ENCODE measurements around the gene ELF3. TPM values are rescaled to one million over a fixed set of nuclear protein-coding genes. Genes with fewer than 3 reads are reported as not detected.

The ELF3 gene
- total and polyA plus RNA-seq, 2 of the 13 experiments (the other 11 are each of a cell fraction or from before 2014, with no cell fraction given), result 11.5 to 55.1 TPM

DNA sequence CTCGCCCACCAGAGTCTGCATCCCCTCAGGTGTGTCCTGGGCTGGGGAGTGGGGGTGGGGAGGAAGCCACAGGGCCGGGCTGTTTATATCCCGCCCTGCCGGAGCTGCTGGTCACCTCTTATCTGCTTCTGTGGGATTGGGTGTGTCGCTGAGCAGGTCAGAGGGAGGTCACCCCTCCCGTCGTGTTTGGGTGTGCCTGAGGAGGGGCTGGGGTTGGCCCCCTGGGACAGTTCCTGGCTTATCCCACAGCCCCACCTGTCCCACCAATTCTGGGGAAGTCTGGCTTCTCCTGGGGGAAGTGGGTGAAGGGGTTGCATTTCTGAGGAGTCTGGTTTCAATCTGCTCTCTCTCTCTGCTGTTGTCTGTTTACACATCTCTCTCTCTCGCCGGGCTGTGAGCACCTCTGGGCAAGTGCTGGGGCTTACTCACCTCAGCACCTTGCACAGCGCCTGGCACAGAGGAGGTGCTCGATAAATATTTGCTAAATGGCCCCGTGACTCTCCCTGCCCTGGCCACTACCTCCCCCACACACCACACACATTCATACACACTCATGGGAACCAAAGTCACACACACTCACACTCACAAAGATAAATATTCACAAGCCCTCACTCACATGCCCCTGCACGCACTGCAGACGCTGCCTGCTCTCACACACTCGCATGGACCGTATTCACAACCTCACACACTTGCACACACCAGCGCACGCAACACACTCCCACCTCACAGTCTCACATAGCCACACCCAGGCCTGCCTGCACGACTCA lies 8.3 kb downstream of the ELF3 start:
- Histone ChIP-seq H3K4me2 (ENCODE audit: low read depth, low read length) (peak overlapping the region; percentile 94), H3K27ac (ENCODE audit: extremely low read length, insufficient read depth, low read length) (peak overlapping the region; percentile 42), H3K27me3 (ENCODE audit: control insufficient read depth in 1 of 2, insufficient read depth in 2 of 2, low read length in 2 of 2) (no peaks in the 10 kb centered on the region), H3K36me3 (replicated peaks in 1 of 2; ENCODE audit: control insufficient read depth in 1 of 2, insufficient read depth in 2 of 2, low read length in 2 of 2) (peaks cover 6 to 22% of the 10 kb centered on the region in 2 experiments), H3K9me3 (ENCODE audit: low read length) (no peaks in the 10 kb centered on the region), H3K79me2 (ENCODE audit: insufficient read depth, low read length) (no peaks in the 10 kb centered on the region), H3K4me3 (replicated peaks in 1 of 3; ENCODE audit: insufficient read depth in 1 of 3, low read depth in 2 of 3, low read length in 3 of 3) (peak overlapping the region; percentile 38 to 74 (median 51)), H3K4me1 (ENCODE audit: insufficient read depth, low read length) (peaks cover 69% of the 10 kb centered on the region), H3K9ac (ENCODE audit: insufficient read depth, low read depth, low read length) (peak overlapping the region; percentile 45), H2AFZ (ENCODE audit: low read length) (no peak overlapping the region), H4K20me1 (ENCODE audit: insufficient read depth, low read length) (peaks cover 25% of the 10 kb centered on the region; the same call in 1 of the 2 replicates)
- intact Hi-C loops (cut with micrococcal nuclease; ENCODE audit: unreplicated experiment) (no loop called here), in situ Hi-C loops (cut with HindIII; ENCODE audit: extremely low pct_ligation_motif_present, low pct_unique_long_range_greater_than_20kb) (no loop called here)
- peak; percentile 85 for DNase-seq (ENCODE audit: low spot score)
- under 1% methylated on average over 14 of the region's 19 CpGs for WGBS (ENCODE audit: low lambda C conversion rate)
- POLR2A ChIA-PET, result interaction anchor here (1.0 to 4.1 kb wide), 6 partner anchors 9 to 67 kb away, joined by 3 to 21 read pairs (median 10); partner anchors contain the start of gene ELF3
- CTCF ChIA-PET (ENCODE audit: low intra/inter-chr PET ratio, low total read pairs), result interaction anchor here (0.8 kb wide), 1 partner anchor 100 kb away, joined by 3 read pairs; no protein-coding TSS in a partner anchor
- BruUV-seq (replicated peaks), result no TSS peak
- FAIRE-seq, result peak; percentile 54
- peak; percentile 90 for ATAC-seq
- TF ChIP-seq, protein P1, sequence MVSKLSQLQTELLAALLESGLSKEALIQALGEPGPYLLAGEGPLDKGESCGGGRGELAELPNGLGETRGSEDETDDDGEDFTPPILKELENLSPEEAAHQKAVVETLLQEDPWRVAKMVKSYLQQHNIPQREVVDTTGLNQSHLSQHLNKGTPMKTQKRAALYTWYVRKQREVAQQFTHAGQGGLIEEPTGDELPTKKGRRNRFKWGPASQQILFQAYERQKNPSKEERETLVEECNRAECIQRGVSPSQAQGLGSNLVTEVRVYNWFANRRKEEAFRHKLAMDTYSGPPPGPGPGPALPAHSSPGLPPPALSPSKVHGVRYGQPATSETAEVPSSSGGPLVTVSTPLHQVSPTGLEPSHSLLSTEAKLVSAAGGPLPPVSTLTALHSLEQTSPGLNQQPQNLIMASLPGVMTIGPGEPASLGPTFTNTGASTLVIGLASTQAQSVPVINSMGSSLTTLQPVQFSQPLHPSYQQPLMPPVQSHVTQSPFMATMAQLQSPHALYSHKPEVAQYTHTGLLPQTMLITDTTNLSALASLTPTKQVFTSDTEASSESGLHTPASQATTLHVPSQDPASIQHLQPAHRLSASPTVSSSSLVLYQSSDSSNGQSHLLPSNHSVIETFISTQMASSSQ (IDR thresholded peaks at IDR 0.05; ENCODE audit: low read depth), result peak; percentile 43; the same call in 1 of the 2 replicates
- TF ChIP-seq, protein P1 (CRISPR knock-in tag; IDR thresholded peaks at IDR 0.05; ENCODE audit: borderline replicate concordance), result peak; percentile 14; the same call in 1 of the 2 replicates
- TF ChIP-seq ZNF10 (CRISPR knock-in tag; IDR thresholded peaks at IDR 0.05; ENCODE audit: borderline replicate concordance, low read depth), result no peak
- peak; percentile 45 to 60; a peak in 1 of 4 replicates for TF ChIP-seq NR2F1 (CRISPR knock-in tag; IDR thresholded peaks at IDR 0.05)
- no peak for TF ChIP-seq ZNF761 (CRISPR knock-in tag; conservative IDR thresholded peaks at IDR 0.05)
- TF ChIP-seq AGO1 (IDR thresholded peaks at IDR 0.05; ENCODE audit: low read depth, low read length, poor library complexity, severe bottlenecking), result no peak
- TF ChIP-seq MXI1 (IDR thresholded peaks at IDR 0.05; ENCODE audit: borderline replicate concordance, low read depth, low read length), result no peak
- TF ChIP-seq, protein P2, sequence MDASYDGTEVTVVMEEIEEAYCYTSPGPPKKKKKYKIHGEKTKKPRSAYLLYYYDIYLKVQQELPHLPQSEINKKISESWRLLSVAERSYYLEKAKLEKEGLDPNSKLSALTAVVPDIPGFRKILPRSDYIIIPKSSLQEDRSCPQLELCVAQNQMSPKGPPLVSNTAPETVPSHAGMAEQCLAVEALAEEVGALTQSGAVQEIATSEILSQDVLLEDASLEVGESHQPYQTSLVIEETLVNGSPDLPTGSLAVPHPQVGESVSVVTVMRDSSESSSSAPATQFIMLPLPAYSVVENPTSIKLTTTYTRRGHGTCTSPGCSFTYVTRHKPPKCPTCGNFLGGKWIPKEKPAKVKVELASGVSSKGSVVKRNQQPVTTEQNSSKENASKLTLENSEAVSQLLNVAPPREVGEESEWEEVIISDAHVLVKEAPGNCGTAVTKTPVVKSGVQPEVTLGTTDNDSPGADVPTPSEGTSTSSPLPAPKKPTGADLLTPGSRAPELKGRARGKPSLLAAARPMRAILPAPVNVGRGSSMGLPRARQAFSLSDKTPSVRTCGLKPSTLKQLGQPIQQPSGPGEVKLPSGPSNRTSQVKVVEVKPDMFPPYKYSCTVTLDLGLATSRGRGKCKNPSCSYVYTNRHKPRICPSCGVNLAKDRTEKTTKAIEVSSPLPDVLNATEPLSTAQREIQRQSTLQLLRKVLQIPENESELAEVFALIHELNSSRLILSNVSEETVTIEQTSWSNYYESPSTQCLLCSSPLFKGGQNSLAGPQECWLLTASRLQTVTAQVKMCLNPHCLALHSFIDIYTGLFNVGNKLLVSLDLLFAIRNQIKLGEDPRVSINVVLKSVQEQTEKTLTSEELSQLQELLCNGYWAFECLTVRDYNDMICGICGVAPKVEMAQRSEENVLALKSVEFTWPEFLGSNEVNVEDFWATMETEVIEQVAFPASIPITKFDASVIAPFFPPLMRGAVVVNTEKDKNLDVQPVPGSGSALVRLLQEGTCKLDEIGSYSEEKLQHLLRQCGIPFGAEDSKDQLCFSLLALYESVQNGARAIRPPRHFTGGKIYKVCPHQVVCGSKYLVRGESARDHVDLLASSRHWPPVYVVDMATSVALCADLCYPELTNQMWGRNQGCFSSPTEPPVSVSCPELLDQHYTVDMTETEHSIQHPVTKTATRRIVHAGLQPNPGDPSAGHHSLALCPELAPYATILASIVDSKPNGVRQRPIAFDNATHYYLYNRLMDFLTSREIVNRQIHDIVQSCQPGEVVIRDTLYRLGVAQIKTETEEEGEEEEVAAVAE (CRISPR knock-in tag; IDR thresholded peaks at IDR 0.05; ENCODE audit: borderline replicate concordance), result no peak
- no peak for TF ChIP-seq CBFB (CRISPR knock-in tag; IDR thresholded peaks at IDR 0.05)
- TF ChIP-seq, protein P3, sequence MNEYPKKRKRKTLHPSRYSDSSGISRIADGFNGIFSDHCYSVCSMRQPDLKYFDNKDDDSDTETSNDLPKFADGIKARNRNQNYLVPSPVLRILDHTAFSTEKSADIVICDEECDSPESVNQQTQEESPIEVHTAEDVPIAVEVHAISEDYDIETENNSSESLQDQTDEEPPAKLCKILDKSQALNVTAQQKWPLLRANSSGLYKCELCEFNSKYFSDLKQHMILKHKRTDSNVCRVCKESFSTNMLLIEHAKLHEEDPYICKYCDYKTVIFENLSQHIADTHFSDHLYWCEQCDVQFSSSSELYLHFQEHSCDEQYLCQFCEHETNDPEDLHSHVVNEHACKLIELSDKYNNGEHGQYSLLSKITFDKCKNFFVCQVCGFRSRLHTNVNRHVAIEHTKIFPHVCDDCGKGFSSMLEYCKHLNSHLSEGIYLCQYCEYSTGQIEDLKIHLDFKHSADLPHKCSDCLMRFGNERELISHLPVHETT (CRISPR knock-in tag; conservative IDR thresholded peaks at IDR 0.05), result no peak
- TF ChIP-seq, protein P4, sequence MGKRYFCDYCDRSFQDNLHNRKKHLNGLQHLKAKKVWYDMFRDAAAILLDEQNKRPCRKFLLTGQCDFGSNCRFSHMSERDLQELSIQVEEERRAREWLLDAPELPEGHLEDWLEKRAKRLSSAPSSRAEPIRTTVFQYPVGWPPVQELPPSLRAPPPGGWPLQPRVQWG (CRISPR knock-in tag; IDR thresholded peaks at IDR 0.05; ENCODE audit: borderline replicate concordance, low read depth), result no peak
